Caco-2 (cell line): ENCODE data around the gene CLK1. TPM values are rescaled to one million over a fixed set of nuclear protein-coding genes. Genes with fewer than 3 reads are reported as not detected.

Experiments used
- BruUV-seq: library from RNA; stranded (reverse); fragments of 400-500 nt; replicated peaks from 2 replicates; lab custom pipeline; 2021; lab: Mats Ljungman, UMichigan
- CTCF ChIA-PET: fragments of 300-600 bp; sonication (Branson Sonifier 250); formaldehyde crosslinking; loops from one replicate; lab custom pipeline; 2022; ENCODE audit warnings: antibody characterized with exemption; lab: Charles Lee
- POLR2A ChIA-PET: fragments of 300-600 bp; sonication (Branson Sonifier 250); formaldehyde crosslinking; loops from one replicate; lab custom pipeline; 2022; ENCODE audit warnings: antibody characterized with exemption; lab: Charles Lee
- DNase-seq, 2 experiments: peaks; one replicate each; pipeline versions ENCODE4 v3.0.0 to v3.0.0-alpha.2; 2020 to 2022
- H3K27me3 ChIP-seq: replicated peaks from 2 replicates; pipeline ENCODE4 v1.6.0; 2011; ENCODE audit warnings: low read length; ENCODE audit not compliant: control insufficient read depth, insufficient read depth
- H3K36me3 ChIP-seq: 2 replicates; pipeline ENCODE4 v1.5.1; 2011; ENCODE audit warnings: low read length; ENCODE audit not compliant: control insufficient read depth, insufficient read depth
- H3K4me1 ChIP-seq: fragments of 250-450 bp; sonication (Bioruptor Pico); 2 replicates; pipeline ENCODE4 v1.5.1; 2020; ENCODE audit warnings: mild to moderate bottlenecking
- H3K4me3 ChIP-seq: 2 replicates; pipeline ENCODE4 v1.5.1; 2011; ENCODE audit warnings: low read depth, mild to moderate bottlenecking, control low read depth, low read length
- H3K9me3 ChIP-seq: fragments of 250-450 bp; sonication (Bioruptor Pico); 2 replicates; pipeline ENCODE4 v1.5.1; 2020; ENCODE audit warnings: mild to moderate bottlenecking, moderate library complexity
- H3K27ac Mint-ChIP-seq: one replicate; pipeline ENCODE4 v1.8.0; 2022; ENCODE audit warnings: mixed read lengths; ENCODE audit not compliant: unreplicated experiment
- H3K27me3 Mint-ChIP-seq: one replicate; pipeline ENCODE4 v1.8.0; 2022; ENCODE audit warnings: mixed read lengths; ENCODE audit not compliant: insufficient read depth, unreplicated experiment
- H3K36me3 Mint-ChIP-seq: one replicate; pipeline ENCODE4 v1.8.0; 2022; ENCODE audit warnings: mild to moderate bottlenecking, mixed read lengths; ENCODE audit not compliant: insufficient read depth, unreplicated experiment
- H3K4me1 Mint-ChIP-seq: one replicate; pipeline ENCODE4 v1.8.0; 2022; ENCODE audit warnings: low read depth, mixed read lengths; ENCODE audit not compliant: unreplicated experiment
- H3K4me3 Mint-ChIP-seq: one replicate; pipeline ENCODE4 v1.8.0; 2022; ENCODE audit warnings: mild to moderate bottlenecking, moderate library complexity, mixed read lengths; ENCODE audit not compliant: unreplicated experiment
- H3K9me3 Mint-ChIP-seq: one replicate; pipeline ENCODE4 v1.8.0; 2022; ENCODE audit warnings: mixed read lengths; ENCODE audit not compliant: unreplicated experiment
- intact Hi-C: fragments of 100-400 bp; cut with micrococcal nuclease; formaldehyde crosslinking; loops from one replicate; pipeline ENCODE4 v1.10.0; 2022; ENCODE audit not compliant: unreplicated experiment
- total RNA-seq: library from RNA; stranded (reverse); gene quantifications from 2 replicates; pipeline ENCODE4 v1.2.3, GENCODE V29; 2022
- TF ChIP-seq, protein P1 (sequence below), 2 experiments: fragments of 200-600 bp in 1 of 2; IDR thresholded peaks; 1 replicate in 1 of 2; 2 replicates in 1 of 2; pipeline versions ENCODE4 v1.5.1 to v1.8.0; 2011 to 2022; ENCODE audit warnings: antibody characterized with exemption in 1 of 2, control low read depth in 1 of 2, inconsistent platforms in 1 of 2, low read depth in 1 of 2, low read length in 1 of 2, mild to moderate bottlenecking in 1 of 2, moderate library complexity in 1 of 2; ENCODE audit not compliant: insufficient read depth in 1 of 2, severe bottlenecking in 1 of 2, unreplicated experiment in 1 of 2

CLK1 gene
- total RNA-seq, 1 experiment from 2014 or later: 68.0 TPM

- H3K9me3 ChIP-seq: no peaks in the 10 kb centered on the region
- POLR2A ChIA-PET: interaction anchor here (0.6 kb wide), 2 partner anchors 26 to 153 kb away, joined by 3 read pairs; no protein-coding TSS in a partner anchor
- CTCF ChIA-PET: interaction anchor here (0.6 to 2.1 kb wide), 6 partner anchors 16 to 327 kb away, joined by 4 to 24 read pairs (median 6); partner anchors contain the start of genes CASP10, NIF3L1 and PPIL3
- H3K4me1 ChIP-seq: no peaks in the 10 kb centered on the region
- no peak overlapping the region for H3K4me3 ChIP-seq
- TF ChIP-seq, protein P1, sequence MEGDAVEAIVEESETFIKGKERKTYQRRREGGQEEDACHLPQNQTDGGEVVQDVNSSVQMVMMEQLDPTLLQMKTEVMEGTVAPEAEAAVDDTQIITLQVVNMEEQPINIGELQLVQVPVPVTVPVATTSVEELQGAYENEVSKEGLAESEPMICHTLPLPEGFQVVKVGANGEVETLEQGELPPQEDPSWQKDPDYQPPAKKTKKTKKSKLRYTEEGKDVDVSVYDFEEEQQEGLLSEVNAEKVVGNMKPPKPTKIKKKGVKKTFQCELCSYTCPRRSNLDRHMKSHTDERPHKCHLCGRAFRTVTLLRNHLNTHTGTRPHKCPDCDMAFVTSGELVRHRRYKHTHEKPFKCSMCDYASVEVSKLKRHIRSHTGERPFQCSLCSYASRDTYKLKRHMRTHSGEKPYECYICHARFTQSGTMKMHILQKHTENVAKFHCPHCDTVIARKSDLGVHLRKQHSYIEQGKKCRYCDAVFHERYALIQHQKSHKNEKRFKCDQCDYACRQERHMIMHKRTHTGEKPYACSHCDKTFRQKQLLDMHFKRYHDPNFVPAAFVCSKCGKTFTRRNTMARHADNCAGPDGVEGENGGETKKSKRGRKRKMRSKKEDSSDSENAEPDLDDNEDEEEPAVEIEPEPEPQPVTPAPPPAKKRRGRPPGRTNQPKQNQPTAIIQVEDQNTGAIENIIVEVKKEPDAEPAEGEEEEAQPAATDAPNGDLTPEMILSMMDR (IDR thresholded peaks at IDR 0.05; ENCODE audit: insufficient read depth in 1 of 2, low read depth in 1 of 2, low read length in 1 of 2, severe bottlenecking in 1 of 2, unreplicated experiment in 1 of 2): peak; percentile 74 to 86
- H3K27me3 ChIP-seq: no peaks in the 10 kb centered on the region
- no peak overlapping the region for H3K27ac Mint-ChIP-seq
- no peaks in the 10 kb centered on the region for H3K36me3 ChIP-seq
- H3K9me3 Mint-ChIP-seq: no peaks in the 10 kb centered on the region
- H3K36me3 Mint-ChIP-seq: peaks cover 68% of the 10 kb centered on the region
- DNase-seq: peak; percentile 79 to 82
- H3K4me1 Mint-ChIP-seq: peaks cover 6% of the 10 kb centered on the region
- intact Hi-C loops: loop anchor here (1.0 kb wide), 4 partner anchors 164 to 272 kb away; no protein-coding TSS in a partner anchor
- no TSS peak for BruUV-seq
- no peak overlapping the region for H3K4me3 Mint-ChIP-seq
- H3K27me3 Mint-ChIP-seq: no peaks in the 10 kb centered on the region
Measured at GRCh38 chr2:200905618-200906296, 41.3 kb upstream of the CLK1 start.

- BruUV-seq: no TSS peak
- H3K4me1 ChIP-seq: no peaks in the 10 kb centered on the region
- CTCF ChIA-PET: interaction anchor here (0.6 to 1.6 kb wide), 14 partner anchors 12 to 332 kb away, joined by 3 to 13 read pairs (median 4); partner anchors contain the start of genes CASP10, NIF3L1 and PPIL3
- Mint-ChIP-seq H3K27ac (no peak overlapping the region), H3K4me1 (peaks cover 6% of the 10 kb centered on the region), H3K4me3 (no peak overlapping the region), H3K9me3 (no peaks in the 10 kb centered on the region), H3K27me3 (no peaks in the 10 kb centered on the region), H3K36me3 (peaks cover 50% of the 10 kb centered on the region)
- intact Hi-C loops: loop anchor here (1.0 kb wide), 4 partner anchors 168 to 332 kb away; no protein-coding TSS in a partner anchor
- H3K9me3 ChIP-seq: no peaks in the 10 kb centered on the region
- H3K4me3 ChIP-seq: no peak overlapping the region
- TF ChIP-seq, protein P1 (IDR thresholded peaks at IDR 0.05; ENCODE audit: insufficient read depth in 1 of 2, low read depth in 1 of 2, low read length in 1 of 2, severe bottlenecking in 1 of 2, unreplicated experiment in 1 of 2): peak; percentile 85 to 90
- DNase-seq: peak; percentile 84 to 86
- no peaks in the 10 kb centered on the region for H3K27me3 ChIP-seq
- POLR2A ChIA-PET: interaction anchor here (1.2 kb wide), 1 partner anchor 12 kb away, joined by 8 read pairs; the partner anchor contains the start of genes NIF3L1 and PPIL3
- peaks cover 1% of the 10 kb centered on the region; the same call in 1 of the 2 replicates for H3K36me3 ChIP-seq
Measured at GRCh38 chr2:200901459-200902072, 37.1 kb upstream of the CLK1 start.

- no peaks in the 10 kb centered on the region for H3K9me3 Mint-ChIP-seq
- no peaks in the 10 kb centered on the region for H3K27me3 Mint-ChIP-seq
- peaks cover 48% of the 10 kb centered on the region for H3K36me3 Mint-ChIP-seq
- H3K27ac Mint-ChIP-seq: no peak overlapping the region
- H3K36me3 ChIP-seq: peaks cover 1% of the 10 kb centered on the region
- H3K4me1 ChIP-seq: no peaks in the 10 kb centered on the region
- no peak overlapping the region for H3K4me3 ChIP-seq
- BruUV-seq: no TSS peak
- no peaks in the 10 kb centered on the region for H3K27me3 ChIP-seq
- no peak overlapping the region for H3K4me3 Mint-ChIP-seq
- intact Hi-C loops: no loop called here
- no peaks in the 10 kb centered on the region for H3K9me3 ChIP-seq
- POLR2A ChIA-PET: no interaction called here
- peaks cover 6% of the 10 kb centered on the region for H3K4me1 Mint-ChIP-seq
- CTCF ChIA-PET: no interaction called here
- no peak for DNase-seq
- TF ChIP-seq, protein P1 (IDR thresholded peaks at IDR 0.05; ENCODE audit: insufficient read depth in 1 of 2, low read depth in 1 of 2, low read length in 1 of 2, severe bottlenecking in 1 of 2, unreplicated experiment in 1 of 2): no peak
Measured at GRCh38 chr2:200899482-200899881, 35.0 kb upstream of the CLK1 start.
